Stomach (tissue), 4 donors: Measurements from ENCODE around the gene ATL1.

Source experiments
- EP300 ChIP-seq: sonication (generic); formaldehyde crosslinking; IDR thresholded peaks from one replicate; pipeline ENCODE4 v1.6.1; 2017; ENCODE audit warnings: antibody characterized with exemption
- POLR2AphosphoS5 ChIP-seq, 3 donors: sonication (generic); formaldehyde crosslinking; IDR thresholded peaks; one replicate each; pipeline ENCODE4 v1.6.1; 2016; ENCODE audit warnings: antibody characterized with exemption in 3 of 3
- TF ChIP-seq, protein P1 (sequence below), 7 experiments: fragments of 450-650 bp in 4 of 7; fragments of 200-600 bp in 3 of 7; sonication (generic) in 3 of 7; IDR thresholded peaks; one replicate each; pipeline ENCODE4 v1.5.1; 2016 to 2019; ENCODE audit warnings: antibody characterized with exemption in 7 of 7, control low read depth in 2 of 7, mild to moderate bottlenecking in 1 of 7

DNA sequence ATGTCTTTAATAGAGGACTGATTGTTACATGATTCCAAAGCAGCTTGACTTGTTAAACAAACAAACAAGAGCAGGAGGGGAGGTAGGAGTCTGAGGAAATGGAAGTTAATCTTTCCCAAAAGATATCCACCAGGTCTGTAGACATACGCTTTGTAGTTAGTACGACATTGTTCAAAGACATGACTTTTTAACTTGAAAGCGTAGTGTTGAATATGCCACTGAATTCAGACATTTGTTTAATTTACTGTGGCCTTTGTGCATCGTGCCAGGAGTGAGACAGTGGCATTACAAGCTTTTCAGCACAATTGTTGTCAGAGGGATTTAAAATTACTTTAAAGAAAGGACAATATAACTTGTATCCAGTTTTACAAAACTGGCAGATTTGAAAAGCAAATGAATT is 55.1 kb downstream of the ATL1 start:
- TF ChIP-seq POLR2AphosphoS5 (IDR thresholded peaks at IDR 0.05) (no peak), EP300 (no peak)
- TF ChIP-seq, protein P1, sequence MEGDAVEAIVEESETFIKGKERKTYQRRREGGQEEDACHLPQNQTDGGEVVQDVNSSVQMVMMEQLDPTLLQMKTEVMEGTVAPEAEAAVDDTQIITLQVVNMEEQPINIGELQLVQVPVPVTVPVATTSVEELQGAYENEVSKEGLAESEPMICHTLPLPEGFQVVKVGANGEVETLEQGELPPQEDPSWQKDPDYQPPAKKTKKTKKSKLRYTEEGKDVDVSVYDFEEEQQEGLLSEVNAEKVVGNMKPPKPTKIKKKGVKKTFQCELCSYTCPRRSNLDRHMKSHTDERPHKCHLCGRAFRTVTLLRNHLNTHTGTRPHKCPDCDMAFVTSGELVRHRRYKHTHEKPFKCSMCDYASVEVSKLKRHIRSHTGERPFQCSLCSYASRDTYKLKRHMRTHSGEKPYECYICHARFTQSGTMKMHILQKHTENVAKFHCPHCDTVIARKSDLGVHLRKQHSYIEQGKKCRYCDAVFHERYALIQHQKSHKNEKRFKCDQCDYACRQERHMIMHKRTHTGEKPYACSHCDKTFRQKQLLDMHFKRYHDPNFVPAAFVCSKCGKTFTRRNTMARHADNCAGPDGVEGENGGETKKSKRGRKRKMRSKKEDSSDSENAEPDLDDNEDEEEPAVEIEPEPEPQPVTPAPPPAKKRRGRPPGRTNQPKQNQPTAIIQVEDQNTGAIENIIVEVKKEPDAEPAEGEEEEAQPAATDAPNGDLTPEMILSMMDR (IDR thresholded peaks at IDR 0.05): no peak
